ENCODE measurements around the gene LGR6.

The LGR6 gene

DNA sequence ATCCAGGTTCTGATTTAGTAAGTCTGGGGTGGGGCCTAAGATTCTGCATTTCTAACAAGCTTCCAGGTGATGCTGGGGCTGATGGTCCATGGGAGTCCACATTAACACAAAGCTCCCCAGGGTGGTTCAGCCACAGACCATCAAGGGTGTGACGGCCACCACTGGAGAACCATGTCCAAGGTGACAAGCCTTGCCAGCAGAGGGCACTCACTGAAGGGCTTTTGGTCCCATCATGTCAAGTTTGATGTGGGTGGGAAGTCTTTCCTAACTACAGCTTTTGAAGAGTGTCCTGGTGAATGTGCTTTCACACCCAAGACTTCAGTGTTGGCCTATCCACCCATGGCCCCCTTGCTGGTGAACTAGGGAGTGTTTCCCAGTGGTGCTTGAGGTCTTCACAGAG is 81.0 kb downstream of the LGR6 start:
- TF ChIP-seq PPARA (CRISPR knock-in tag; IDR thresholded peaks at IDR 0.05; ENCODE audit: borderline replicate concordance): no peak
- no peak for TF ChIP-seq ZNF8 (CRISPR knock-in tag; IDR thresholded peaks at IDR 0.05)
- no peak for TF ChIP-seq ISL1 (CRISPR knock-in tag; IDR thresholded peaks at IDR 0.05)
- no peak for TF ChIP-seq ZNF565 (CRISPR knock-in tag; conservative IDR thresholded peaks at IDR 0.05; ENCODE audit: low read depth)
- no peak for TF ChIP-seq ARNTL (CRISPR knock-in tag; IDR thresholded peaks at IDR 0.05; ENCODE audit: borderline replicate concordance, low read depth)
- no peak for TF ChIP-seq CREB5 (CRISPR knock-in tag; IDR thresholded peaks at IDR 0.05; ENCODE audit: low read depth)
- TF ChIP-seq ESRRG (CRISPR knock-in tag; IDR thresholded peaks at IDR 0.05): no peak
- no peak for TF ChIP-seq CSDC2 (CRISPR knock-in tag; IDR thresholded peaks at IDR 0.05)
- TF ChIP-seq, protein P1, sequence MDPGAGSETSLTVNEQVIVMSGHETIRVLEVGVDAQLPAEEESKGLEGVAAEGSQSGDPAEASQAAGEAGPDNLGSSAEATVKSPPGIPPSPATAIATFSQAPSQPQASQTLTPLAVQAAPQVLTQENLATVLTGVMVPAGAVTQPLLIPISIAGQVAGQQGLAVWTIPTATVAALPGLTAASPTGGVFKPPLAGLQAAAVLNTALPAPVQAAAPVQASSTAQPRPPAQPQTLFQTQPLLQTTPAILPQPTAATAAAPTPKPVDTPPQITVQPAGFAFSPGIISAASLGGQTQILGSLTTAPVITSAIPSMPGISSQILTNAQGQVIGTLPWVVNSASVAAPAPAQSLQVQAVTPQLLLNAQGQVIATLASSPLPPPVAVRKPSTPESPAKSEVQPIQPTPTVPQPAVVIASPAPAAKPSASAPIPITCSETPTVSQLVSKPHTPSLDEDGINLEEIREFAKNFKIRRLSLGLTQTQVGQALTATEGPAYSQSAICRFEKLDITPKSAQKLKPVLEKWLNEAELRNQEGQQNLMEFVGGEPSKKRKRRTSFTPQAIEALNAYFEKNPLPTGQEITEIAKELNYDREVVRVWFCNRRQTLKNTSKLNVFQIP (CRISPR knock-in tag; IDR thresholded peaks at IDR 0.05; ENCODE audit: borderline replicate concordance, low read depth): no peak
- peak; percentile 76 for ATAC-seq

GRCh38 chr1:202275061-202275770 is 81.6 kb downstream of the LGR6 start:
- TF ChIP-seq OSR1 (CRISPR knock-in tag; IDR thresholded peaks at IDR 0.05) (no peak), TOX (CRISPR knock-in tag; IDR thresholded peaks at IDR 0.05; ENCODE audit: borderline replicate concordance) (no peak), TSHZ2 (CRISPR knock-in tag; IDR thresholded peaks at IDR 0.05) (no peak), ARNTL (CRISPR knock-in tag; IDR thresholded peaks at IDR 0.05; ENCODE audit: borderline replicate concordance, low read depth) (no peak), ZNF8 (CRISPR knock-in tag; IDR thresholded peaks at IDR 0.05) (no peak), ZFP3 (CRISPR knock-in tag; IDR thresholded peaks at IDR 0.05) (no peak), PPARA (CRISPR knock-in tag; IDR thresholded peaks at IDR 0.05; ENCODE audit: borderline replicate concordance) (no peak), CSRNP3 (CRISPR knock-in tag; IDR thresholded peaks at IDR 0.05) (no peak), ZNF565 (CRISPR knock-in tag; conservative IDR thresholded peaks at IDR 0.05; ENCODE audit: low read depth) (no peak), TCF4 (CRISPR knock-in tag; IDR thresholded peaks at IDR 0.05; ENCODE audit: borderline replicate concordance) (no peak), RARB (CRISPR knock-in tag; IDR thresholded peaks at IDR 0.05) (no peak), CREB5 (CRISPR knock-in tag; IDR thresholded peaks at IDR 0.05; ENCODE audit: low read depth) (no peak), CSDC2 (CRISPR knock-in tag; IDR thresholded peaks at IDR 0.05) (no peak), ESRRG (CRISPR knock-in tag; IDR thresholded peaks at IDR 0.05) (no peak), ZFP30 (CRISPR knock-in tag; IDR thresholded peaks at IDR 0.05) (no peak), ZC3H10 (CRISPR knock-in tag; IDR thresholded peaks at IDR 0.05) (no peak), ZNF70 (CRISPR knock-in tag; IDR thresholded peaks at IDR 0.05) (no peak), GLIS3 (CRISPR knock-in tag; IDR thresholded peaks at IDR 0.05) (no peak), PATZ1 (CRISPR knock-in tag; IDR thresholded peaks at IDR 0.05; ENCODE audit: borderline replicate concordance) (no peak)
- ATAC-seq: no peak
